Activated CD4-positive, alpha-beta T cell treated with anti-CD3 and anti-CD28 coated beads, Interleukin-2, amount 50 U/mL, for 24 hours (primary cell): ENCODE data around the gene TLE7.

Experiments
- DNase-seq, 2 donors: peaks; one replicate each; pipeline ENCODE4 v3.0.0-alpha.2; 2020; ENCODE audit warnings: low read depth in 1 of 2, low spot score in 1 of 2

Gene TLE7

DNA sequence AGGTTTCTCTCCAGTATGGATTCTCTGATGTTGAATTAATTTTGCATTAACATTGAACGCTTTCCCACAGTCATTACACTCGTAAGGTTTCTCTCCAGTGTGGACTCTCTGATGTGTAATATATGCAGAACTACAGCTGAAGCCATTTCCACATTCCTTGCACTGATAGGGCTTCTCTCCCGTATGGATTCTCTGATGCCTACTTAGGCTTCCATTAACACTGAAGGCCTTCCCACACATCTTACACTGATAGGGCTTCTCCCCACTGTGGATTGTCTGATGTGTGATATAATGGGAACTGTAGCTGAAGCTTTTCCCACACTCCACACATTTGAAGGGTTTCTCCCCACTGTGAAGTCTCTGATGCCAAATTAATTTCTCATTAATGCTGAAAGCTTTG, 7.2 kb upstream of the TLE7 start:
- DNase-seq: no peak

DNA sequence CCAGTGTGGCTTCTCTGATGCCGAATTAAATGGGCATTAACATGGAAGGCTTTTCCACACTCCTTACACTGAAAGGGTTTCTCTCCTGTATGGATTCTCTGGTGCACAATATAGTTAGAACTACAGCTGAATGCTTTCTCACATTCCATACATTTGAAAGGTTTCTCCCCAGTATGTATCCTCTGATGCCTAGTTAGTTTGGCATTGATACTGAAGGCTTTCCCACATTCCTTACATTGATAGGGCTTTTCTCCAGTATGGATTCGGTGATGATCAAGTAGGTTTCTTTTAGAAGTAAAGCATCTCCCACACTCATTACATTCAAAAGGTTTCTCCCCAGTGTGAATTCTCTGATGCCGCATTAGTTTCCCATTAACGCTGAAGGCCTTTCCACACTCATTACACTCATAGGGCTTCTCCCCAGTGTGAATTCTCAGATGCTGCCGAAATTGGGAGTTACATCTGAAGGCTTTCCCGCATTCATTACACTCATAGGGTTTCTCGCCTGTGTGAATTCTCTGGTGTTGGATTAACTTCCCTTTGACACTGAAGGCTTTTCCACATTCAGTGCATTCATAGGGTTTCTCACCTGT, 6.5 kb upstream of the TLE7 start:
- no peak for DNase-seq

DNA sequence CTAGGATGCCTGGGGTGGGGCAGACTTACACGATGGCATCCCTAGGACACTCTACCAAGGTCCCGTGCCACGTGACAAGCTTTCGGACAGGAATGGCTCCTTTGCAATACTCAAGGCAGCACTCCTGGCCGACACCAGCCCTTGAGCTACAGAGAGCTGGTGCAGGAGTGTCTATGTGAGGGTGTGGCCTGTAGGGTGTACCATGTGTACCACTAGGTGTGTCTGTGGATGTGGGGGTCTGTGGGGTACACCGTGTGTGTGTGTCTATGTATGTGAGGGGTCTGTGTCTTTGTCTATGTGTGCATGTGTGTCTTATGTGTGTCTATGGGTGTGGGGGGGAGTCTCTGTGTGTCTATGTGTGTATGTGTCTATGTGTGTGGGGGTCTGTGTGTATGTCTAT, 1.9 kb upstream of the TLE7 start:
- no peak for DNase-seq

DNA sequence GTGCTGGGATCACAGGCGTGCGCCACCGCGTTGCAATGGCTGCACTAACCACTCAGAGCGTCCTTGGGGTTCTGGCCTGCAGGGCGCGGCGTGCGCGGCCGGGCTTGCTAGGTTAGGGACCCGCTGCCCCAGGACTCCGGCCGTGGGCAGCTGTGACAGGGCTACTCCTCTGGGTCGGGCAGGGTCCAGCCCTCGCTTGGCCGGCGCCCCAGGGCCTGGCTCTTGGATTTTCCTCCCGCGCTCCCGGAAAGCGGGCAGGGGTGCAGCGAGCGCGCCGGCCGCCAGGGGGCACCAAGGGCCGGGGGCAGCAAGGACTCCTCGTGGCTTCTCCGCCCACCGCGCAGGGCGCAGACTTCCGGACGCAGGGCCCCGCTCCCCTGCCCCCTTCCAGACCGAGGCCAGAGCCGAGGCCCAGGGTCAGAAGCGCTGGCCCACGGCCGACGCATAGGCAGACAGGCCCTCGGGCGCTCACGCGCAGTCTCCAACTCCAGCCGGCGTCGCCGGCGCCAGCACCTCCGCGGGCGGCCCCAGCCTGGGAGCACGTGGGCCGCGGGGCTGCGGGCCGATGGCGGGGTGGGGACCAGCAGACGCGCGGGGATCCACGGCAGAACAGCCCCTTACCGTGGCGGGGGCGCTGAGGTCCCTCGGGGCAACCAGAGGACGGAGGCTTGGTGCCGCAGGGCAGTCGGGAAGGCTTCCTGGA, 355 bp downstream of the TLE7 start:
- DNase-seq: no peak

DNA sequence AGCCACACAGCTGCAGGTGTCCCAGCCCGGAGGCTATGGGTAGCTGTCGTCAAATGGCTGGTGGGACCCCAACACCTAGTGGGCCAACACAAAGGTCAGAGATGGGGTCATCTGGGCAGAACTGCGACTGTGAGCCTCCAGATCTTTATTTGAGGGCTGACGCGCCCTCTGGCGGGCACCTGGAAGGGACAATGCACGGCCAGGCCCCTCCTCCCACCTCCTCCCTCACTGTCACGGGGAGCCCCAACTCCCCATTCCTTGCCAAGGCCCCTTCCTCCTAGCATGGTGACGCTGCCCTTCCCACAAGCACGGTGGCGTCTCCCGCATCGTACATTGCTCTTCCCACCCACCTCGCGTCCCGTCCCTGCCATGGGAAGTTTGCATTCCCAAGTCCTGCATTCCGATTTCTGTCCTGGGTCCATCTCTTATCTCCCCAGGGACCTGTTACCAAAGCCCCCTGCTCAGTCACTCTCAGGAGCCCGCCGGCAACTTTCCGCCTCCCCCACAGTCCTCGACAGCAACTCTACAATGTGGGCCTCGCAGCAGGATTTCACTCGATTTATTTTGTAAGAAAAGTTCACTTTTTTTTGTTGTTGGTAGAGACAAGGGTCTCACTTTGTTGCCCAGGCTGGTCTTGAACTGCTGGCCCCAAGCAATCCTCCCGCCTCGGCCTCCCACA, 1.0 kb downstream of the TLE7 start:
- no peak for DNase-seq

DNA sequence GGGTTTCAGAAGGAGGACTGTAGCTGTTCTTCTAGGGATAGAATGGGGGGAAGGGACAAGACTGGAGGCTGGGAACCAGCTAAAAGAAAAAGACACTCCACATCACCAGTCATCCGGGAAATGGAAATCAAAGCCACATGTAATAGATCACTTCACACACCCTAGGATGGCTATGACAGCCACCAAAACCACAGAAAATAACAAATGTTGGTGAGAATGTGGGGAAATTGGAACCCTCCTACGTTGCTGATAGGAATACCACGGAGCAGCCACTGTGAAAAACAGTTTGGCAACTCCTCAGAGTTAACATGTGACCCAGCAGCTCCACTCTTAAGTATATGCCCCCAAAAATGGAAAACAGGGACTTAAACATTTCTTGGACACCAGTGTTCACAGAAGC, 2.3 kb downstream of the TLE7 start:
- DNase-seq: no peak

DNA sequence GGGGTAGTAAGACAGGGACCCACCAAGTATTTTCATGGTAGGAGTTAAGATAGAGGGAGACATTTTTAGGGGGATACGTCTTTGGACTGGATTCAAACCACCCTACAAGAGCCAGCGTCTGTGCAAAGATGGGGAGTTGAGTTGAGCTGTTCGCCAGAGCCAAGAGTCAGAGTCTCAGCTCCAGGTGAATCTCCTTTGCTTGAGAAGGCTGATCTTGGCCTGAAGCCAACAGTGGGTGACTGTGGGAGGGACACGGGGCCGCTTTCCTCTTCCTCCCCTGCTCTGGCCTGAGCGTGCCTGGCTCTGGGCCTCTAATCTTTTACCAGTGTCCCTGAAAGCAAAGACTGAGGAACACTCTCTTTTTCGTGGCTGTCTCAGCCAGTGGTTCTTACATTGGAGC, 5.4 kb downstream of the TLE7 start:
- DNase-seq: no peak

DNA sequence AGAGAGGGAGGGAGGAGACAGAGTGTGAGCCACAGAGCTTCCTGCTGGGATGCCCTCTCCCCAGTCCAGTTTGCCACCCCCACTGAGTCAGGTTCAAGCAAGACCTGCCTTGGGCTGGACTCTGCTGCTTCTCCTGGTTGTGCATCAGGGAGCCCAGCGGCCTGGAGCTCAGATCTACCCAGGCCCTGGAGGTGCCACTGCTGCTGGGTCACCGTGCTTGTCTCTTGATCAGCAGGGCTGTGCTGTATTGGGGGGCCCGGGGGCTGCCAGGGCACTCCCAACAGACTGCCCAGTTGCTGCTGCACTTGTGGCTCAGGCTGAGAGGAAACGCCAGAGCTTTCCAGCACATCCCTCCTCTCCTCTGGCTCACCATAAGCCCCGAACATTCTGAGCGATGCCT, 8.9 kb downstream of the TLE7 start:
- no peak for DNase-seq

DNA sequence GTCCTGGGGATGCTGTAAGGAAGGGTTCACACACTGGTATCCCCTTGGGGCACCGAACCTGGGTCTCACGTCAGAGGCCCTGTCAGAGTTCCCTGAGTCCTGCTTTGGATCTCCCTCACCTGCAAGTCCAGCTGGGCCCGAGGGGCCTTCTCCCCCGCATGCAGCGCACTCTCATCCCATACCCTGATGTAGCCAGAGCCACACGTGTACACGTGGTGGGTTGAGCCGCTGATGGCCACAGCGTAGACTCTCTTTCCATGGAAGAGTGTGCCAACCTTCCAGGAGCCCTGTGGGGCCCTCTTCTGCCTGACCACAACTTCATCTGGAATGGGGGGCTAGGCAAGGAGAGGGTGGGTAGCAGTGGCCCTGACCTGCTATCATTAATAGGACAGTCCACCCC, 9.9 kb downstream of the TLE7 start:
- DNase-seq: no peak

DNA sequence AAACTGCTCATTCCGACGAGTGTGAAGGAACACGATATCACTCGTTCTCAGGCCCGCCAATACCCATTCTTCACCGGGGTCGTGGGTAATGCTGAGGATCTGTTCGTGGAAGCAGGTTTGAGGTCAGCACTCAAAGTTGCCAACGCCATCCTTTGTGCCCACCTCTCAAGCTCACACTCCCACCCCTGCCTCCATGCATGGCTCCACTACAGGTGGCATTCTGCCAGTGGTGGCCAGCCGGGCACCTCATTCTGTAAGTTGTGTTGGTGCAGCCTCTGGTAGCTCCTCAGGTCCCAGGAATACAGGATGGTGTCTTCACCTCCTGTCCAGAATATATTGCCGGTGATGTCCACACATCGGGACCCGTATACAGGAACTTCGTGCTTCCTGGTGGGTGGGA, 10.7 kb downstream of the TLE7 start:
- no peak for DNase-seq

DNA sequence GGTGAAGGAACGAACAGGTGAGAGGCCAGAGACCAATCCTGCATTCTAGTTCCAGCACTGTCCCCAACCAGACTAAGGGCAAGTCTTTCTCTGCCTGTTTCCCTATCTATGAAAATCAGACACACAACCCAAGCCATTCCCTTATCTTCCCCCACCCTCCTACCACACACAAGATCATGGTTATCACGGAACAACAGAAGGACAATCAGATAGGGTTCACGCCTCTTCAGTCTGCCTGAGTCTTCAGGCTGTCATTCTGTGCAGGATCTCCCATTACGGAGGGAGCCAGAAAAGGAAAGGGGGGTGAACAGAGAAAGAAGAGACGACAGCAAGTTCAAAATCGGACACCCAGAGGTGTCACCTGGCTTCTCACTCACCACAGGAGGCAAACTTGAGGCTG, 11.1 kb downstream of the TLE7 start:
- DNase-seq: no peak

DNA sequence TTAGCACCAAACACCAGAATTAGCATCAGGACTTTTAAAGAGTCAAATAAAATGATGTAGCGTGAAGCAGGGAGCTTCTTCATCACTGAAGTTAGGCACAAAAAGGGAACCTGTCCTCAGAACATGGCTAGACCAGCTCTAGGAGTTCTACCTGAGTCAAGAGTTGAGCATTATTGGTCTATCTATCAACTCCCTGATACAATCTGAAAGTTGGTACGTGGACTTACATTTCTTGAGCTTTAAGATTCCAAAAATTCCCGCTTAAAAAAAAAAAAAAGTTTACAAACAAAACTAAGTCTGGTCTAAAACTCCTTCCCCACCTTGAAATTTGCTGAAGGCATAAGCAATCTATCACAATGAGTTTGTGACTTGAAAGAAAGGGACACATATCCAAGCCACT, 12.3 kb downstream of the TLE7 start:
- DNase-seq: no peak

DNA sequence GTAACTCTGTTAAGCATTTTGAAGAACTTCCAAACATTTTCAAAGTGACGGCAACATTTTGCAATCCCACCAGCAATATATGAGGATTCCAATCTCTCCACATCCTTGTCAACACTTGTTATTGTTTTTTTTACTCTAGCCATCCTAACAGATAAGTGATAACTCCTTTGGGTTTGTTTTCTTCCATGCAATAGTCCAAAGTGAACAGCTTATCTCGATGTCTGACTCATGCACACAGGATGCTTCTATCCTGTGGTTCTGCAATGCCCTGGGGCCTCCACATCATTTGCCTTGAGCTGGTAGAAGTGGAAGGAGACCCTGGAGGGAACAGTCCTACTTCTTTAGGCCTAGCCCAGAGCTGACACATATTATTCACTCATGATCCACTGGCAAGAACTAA, 13.0 kb downstream of the TLE7 start:
- DNase-seq: no peak

DNA sequence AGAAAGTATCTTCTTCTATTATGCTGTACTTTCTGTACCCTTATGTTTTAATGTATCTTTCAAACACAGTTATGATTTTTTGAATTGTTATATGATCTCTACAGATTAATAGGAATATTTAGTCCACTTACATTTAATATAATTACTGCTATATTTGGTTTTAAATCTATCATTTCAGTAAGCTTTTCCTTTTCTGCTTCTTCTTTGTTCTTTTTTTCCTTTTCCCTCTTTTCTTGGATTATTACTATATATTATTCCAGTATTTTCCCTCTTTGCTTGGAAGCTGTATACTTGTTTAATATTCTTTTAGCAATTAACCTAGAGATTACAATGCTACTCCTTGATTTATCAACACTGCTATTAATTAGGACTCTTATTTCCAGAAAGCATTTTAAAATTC, 13.5 kb downstream of the TLE7 start:
- DNase-seq: no peak

DNA sequence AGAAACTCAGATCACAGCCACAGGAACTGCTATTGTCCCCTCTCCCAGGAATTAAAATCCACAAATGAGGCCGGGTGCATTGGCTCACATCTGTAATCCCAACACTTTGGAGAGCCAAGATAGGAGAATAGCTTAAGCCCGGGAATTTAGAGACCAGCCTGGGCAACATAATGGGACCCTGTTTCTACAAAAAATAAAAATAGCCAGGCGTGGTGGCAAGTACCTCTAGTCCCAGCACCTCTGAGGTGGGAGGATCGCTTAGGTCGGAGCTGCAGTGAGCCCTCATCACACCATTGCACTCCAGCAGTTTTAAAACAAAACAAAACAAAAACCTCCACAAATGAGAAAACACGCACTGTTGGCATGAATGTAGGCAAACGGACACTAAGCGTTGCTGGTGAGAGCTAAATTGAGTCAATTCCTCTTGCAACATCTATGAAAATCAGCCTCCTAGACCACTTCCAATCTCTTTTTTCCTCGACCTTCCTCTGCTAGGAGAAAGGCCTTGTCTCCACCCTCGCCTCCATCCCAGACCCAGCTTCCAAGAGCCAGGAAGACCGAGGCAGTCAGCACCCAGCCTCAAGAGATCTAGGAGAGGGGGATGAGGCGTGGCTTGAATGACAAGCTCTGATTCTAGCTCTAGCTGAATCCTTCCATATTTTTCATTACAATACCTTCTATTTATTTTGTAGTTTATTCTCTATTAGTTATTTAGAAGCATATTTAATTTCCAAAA, 14.8 kb downstream of the TLE7 start:
- no peak for DNase-seq

DNA sequence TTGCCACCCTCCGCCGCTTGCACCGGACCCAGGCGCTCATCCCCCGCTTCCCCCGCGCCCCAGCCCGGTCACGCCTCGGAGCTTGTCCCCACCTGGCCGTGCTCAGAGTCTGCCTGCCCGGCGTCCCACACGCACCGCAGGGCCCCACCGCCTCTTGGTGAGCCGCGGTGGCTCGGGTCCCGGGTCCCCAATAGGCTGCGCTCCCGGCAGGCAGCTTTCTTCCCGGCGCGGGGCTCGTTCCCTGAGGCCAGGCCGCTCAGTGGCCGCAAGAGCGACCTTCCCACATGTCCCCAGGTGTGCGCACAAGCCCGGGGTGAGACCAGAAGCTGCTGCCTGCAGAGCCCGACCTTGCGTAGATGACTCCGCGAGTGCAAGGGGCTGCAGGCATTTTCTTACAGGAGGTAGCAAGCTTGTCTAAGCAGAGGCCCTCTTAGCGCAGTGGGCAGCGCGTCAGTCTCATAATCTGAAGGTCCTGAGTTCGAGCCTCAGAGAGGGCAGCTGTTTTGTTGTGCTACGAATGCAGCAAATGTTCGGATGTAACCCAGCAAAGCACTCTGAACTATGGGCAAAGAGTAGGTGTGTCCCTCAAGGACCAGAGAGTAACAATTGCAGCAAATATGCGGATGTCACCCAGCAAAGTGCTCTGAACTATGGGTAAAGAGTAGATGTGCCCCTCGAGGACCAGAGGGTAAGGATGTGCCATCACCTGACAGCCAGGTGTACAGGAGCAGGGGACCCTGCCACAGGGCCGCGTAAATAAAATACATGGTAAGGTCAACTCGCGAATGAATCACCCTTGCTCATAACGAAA, 15.6 kb downstream of the TLE7 start:
- peak in 1 of 2 donors; percentile 11 for DNase-seq

DNA sequence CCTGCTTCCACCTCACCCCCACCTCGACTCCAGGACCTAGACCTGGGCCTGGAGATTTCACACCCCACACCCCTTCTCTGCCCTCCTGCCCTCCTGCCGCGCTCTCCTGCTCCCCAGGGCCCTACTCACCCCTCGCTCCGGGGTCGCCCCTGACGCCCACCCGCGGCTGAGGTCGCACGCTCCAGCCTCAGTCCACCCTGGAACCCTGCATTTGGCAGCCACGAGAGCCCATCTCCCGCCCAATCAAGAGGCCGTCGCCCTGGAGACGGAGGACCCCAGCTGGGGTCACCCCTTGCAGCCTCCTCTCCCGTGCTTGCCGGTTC, 16.1 kb downstream of the TLE7 start:
- DNase-seq: no peak

DNA sequence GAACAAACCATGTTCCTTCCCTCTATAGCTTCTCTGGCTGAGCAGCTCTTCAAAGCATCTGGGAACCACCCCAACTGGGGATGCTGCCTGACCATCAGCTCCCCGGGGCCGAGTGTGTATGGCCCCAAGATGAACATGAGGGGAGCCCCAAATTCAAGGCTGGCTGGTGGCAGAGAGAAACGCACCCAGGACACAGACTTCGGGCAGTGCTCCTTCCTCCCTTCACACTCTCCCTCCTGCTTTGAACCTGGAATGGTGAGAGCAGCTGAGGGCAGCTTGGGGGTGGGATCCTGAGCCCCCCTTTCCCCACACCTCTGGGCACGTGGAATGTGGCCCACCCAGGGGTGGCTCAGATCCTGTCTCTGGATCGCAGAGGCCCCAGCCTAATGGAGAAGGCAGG, 17.2 kb downstream of the TLE7 start:
- DNase-seq: no peak

DNA sequence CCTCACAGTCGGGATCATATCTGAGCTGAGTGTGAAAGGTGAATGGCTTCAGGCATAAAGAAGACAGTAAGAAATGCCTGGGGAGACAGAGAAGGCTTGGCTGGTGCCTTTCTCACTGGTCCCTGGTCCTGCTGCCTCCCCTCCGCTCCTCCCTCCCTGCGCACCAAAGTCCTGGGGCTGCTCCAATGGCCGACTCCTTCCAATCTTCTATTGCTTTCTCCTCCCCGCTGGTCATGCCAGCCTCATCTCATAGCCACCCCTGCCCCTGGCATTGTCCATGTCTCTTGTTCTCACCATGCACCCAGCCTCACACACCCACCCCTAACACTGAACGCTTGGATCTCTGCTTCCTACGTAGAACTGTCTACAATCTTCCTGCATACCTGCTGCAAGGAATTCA, 18.0 kb downstream of the TLE7 start:
- no peak for DNase-seq

DNA sequence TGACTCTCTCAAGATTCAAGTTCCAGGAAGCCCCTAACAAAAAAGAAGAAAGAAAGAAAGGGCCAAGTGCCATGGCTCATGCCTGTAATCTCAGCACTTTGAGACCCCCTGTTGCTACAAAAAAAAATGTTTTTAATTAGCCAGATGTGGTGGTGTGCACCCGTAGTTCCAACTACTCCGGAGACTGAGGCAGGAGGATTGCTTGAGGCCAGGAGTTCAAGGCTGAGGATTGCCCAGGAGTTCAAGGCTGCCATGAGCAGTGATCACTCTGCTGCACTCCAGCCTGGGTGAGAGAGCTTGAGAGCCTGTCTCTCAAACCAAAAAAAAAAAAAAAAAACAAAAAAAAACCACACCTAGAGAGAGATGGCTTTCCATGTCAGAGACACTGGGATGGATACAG, 18.8 kb downstream of the TLE7 start:
- no peak for DNase-seq

DNA sequence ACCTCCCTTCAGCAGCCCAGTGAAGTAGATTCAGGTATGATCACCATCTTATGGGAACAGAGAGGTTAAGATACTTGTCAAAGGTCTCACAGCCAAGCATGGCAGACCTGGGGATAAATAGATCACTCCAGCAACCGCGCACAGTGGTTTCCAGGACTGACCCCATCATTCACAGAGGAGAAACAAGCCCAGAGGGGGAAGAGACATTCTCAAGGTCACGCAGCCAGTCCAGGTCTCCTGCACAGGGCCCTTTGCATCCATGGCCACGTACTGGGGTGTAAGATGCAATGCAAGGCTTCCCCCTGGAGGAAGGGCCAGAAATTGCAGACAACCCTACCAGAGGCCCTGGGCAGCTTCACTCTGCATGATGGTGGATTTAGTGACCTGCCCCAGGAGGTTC, 19.9 kb downstream of the TLE7 start:
- DNase-seq: peak in 1 of 2 donors; percentile 7
